Measurements from ENCODE around the gene OR51E2. TPM values are rescaled to one million over a fixed set of nuclear protein-coding genes. Genes with fewer than 3 reads are reported as not detected.

The OR51E2 gene
- total RNA-seq, 1 experiment from 2014 or later: not detected

DNA sequence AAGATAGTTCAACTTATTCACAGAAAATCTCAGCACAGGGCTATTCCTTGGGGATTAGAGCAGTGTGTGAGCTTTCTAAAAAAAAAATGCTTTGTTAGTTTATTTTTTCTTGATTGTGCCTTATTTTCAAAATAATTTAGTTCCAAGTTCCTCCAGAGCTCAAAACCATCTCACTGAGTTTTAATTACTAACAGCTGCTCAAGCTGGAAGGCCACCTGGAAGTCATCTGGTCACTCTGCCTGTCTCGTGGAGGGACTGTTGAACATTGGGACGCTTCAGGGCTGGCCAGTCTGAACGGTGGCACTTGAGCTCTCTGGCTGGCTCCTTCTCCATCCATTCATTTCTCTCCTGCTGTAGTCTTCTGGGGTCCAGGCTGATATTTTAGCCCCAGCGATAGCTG is 49.9 kb downstream of the OR51E2 start:
- Histone ChIP-seq H3K9me3 (ENCODE audit: low read length) (no peaks in the 10 kb centered on the region), H4K20me1 (ENCODE audit: low read length) (no peaks in the 10 kb centered on the region), H3K79me2 (ENCODE audit: low read length) (no peaks in the 10 kb centered on the region), H3F3A (ENCODE audit: low read length, unreplicated experiment) (no peaks in the 10 kb centered on the region), H3K9ac (ENCODE audit: low read length) (no peak overlapping the region), H3K4me1 (ENCODE audit: insufficient read depth, low read length) (no peaks in the 10 kb centered on the region), H3K9me2 (replicated peaks; ENCODE audit: low read length) (no peaks in the 10 kb centered on the region), H3K4me3 (ENCODE audit: low read length) (no peak overlapping the region), H3K27ac (ENCODE audit: low read length) (no peak overlapping the region), H3K27me3 (ENCODE audit: low read length) (0 out of 2 replicates have a peak, but pooled peaks cover 4% of the 10 kb centered on the region), H2AFZ (ENCODE audit: low read length) (no peak overlapping the region), H3K36me3 (ENCODE audit: low read depth, low read length) (no peaks in the 10 kb centered on the region), H3K4me2 (ENCODE audit: low read length) (no peak overlapping the region)
- TF ChIP-seq CTCF (conservative IDR thresholded peaks at IDR 0.05; ENCODE audit: low read depth, low read length) (no peak), EZH2 (IDR thresholded peaks at IDR 0.05; ENCODE audit: low read length, unreplicated experiment) (no peak), EZH2phosphoT487 (IDR thresholded peaks at IDR 0.05; ENCODE audit: borderline replicate concordance, low read length) (no peak)
- DNase-seq (no peak), ATAC-seq (no peak)
- ChIA-PET CTCF (no interaction called here), POLR2A (ENCODE audit: unreplicated experiment) (no interaction called here)
- BruUV-seq (replicated peaks): no TSS peak
- intact Hi-C loops (cut with micrococcal nuclease): no loop called here

DNA sequence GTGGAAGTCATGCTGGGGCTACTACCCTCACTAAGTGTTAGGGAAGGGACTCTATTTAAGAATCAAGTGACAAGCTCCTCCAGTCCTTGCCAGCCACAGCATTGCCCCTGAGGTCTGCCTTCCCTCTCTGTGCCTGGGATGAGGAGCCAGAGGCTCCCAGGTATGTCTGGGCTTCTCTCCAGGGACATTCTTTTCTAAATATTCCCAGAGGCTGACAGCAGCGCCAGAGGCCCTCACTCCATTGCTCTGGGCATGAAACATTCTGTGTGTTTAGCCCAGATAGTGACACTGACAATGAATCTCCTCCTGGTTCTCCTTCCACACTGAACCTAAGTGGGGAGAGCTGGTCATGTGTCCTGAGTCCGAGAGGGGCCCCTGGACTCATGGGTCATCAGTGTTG is 51.7 kb downstream of the OR51E2 start:
- BruUV-seq (replicated peaks): no TSS peak
- Histone ChIP-seq H3K27ac (ENCODE audit: low read length) (no peak overlapping the region), H3K36me3 (ENCODE audit: low read depth, low read length) (no peaks in the 10 kb centered on the region), H4K20me1 (ENCODE audit: low read length) (no peaks in the 10 kb centered on the region), H3K9me2 (replicated peaks; ENCODE audit: low read length) (no peaks in the 10 kb centered on the region), H3K79me2 (ENCODE audit: low read length) (no peaks in the 10 kb centered on the region), H3F3A (ENCODE audit: low read length, unreplicated experiment) (no peaks in the 10 kb centered on the region), H3K27me3 (ENCODE audit: low read length) (peaks cover 4% of the 10 kb centered on the region; the same call in 1 of the 2 replicates), H3K4me1 (ENCODE audit: insufficient read depth, low read length) (no peaks in the 10 kb centered on the region), H3K9ac (ENCODE audit: low read length) (no peak overlapping the region), H2AFZ (ENCODE audit: low read length) (no peak overlapping the region), H3K9me3 (ENCODE audit: low read length) (no peaks in the 10 kb centered on the region), H3K4me2 (ENCODE audit: low read length) (no peak overlapping the region), H3K4me3 (ENCODE audit: low read length) (no peak overlapping the region)
- ATAC-seq: no peak
- CTCF ChIA-PET: no interaction called here
- intact Hi-C loops (cut with micrococcal nuclease): no loop called here
- POLR2A ChIA-PET (ENCODE audit: unreplicated experiment): no interaction called here
- DNase-seq: no peak
- TF ChIP-seq EZH2 (IDR thresholded peaks at IDR 0.05; ENCODE audit: low read length, unreplicated experiment) (no peak), CTCF (conservative IDR thresholded peaks at IDR 0.05; ENCODE audit: low read depth, low read length) (no peak), EZH2phosphoT487 (IDR thresholded peaks at IDR 0.05; ENCODE audit: borderline replicate concordance, low read length) (no peak)

DNA sequence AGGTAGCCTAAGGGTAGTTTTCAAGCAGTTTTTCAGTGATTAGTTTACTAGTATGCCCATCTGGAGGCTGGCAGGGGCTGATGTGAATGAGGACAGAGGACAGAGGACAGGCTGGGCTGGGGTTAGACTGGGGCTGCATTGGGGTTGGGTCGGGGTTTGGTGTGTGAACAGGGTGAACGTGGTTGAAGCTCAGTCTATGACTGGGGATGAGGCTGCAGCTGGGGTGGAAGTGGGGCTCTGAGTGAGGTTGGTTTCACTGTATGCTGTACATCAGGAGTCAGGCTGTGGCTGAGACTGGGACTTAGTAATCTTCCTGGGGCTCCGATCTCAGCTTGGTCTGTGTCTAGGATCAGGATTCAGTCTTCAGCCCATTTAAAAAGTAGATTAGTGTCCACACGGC is 53.4 kb downstream of the OR51E2 start:
- H4K20me1 ChIP-seq (ENCODE audit: low read length): no peaks in the 10 kb centered on the region
- POLR2A ChIA-PET (ENCODE audit: unreplicated experiment): no interaction called here
- no peak overlapping the region for H3K27ac ChIP-seq (ENCODE audit: low read length)
- intact Hi-C loops (cut with micrococcal nuclease): no loop called here
- ATAC-seq: no peak
- TF ChIP-seq EZH2 (IDR thresholded peaks at IDR 0.05; ENCODE audit: low read length, unreplicated experiment) (no peak), EZH2phosphoT487 (IDR thresholded peaks at IDR 0.05; ENCODE audit: borderline replicate concordance, low read length) (no peak)
- no peaks in the 10 kb centered on the region for H3K36me3 ChIP-seq (ENCODE audit: low read depth, low read length)
- H3K27me3 ChIP-seq (ENCODE audit: low read length): peaks cover 4% of the 10 kb centered on the region; the same call in 1 of the 2 replicates
- no peaks in the 10 kb centered on the region for H3K79me2 ChIP-seq (ENCODE audit: low read length)
- H3F3A ChIP-seq (ENCODE audit: low read length, unreplicated experiment): no peaks in the 10 kb centered on the region
- H3K9me3 ChIP-seq (ENCODE audit: low read length): no peaks in the 10 kb centered on the region
- H3K4me2 ChIP-seq (ENCODE audit: low read length): no peak overlapping the region
- H3K9ac ChIP-seq (ENCODE audit: low read length): no peak overlapping the region
- CTCF ChIA-PET: no interaction called here
- no peak overlapping the region for H3K4me3 ChIP-seq (ENCODE audit: low read length)
- no peaks in the 10 kb centered on the region for H3K9me2 ChIP-seq (replicated peaks; ENCODE audit: low read length)
- BruUV-seq (replicated peaks): no TSS peak
- H2AFZ ChIP-seq (ENCODE audit: low read length): no peak overlapping the region
- DNase-seq: no peak
- no peaks in the 10 kb centered on the region for H3K4me1 ChIP-seq (ENCODE audit: insufficient read depth, low read length)
